Mucosa of descending colon (tissue), 3 donors: Measurements from ENCODE around the gene SLC25A12. TPM values are rescaled to one million over a fixed set of nuclear protein-coding genes. Genes with fewer than 3 reads are reported as not detected.

ENCODE experiments used
- ATAC-seq: fragments of 200-7000 bp; cut with Tn5 transposase; one replicate; pipeline ENCODE4 v1.9.1; 2020; ENCODE audit warnings: mild to moderate bottlenecking, moderate library complexity
- DNase-seq, 3 donors: peaks; one replicate each; pipeline ENCODE4 v3.0.0-alpha.2; 2020
- H3K36me3 ChIP-seq: fragments of 200-600 bp; one replicate; pipeline ENCODE4 v1.8.0; 2021; ENCODE audit warnings: low read depth, mild to moderate bottlenecking
- H3K4me1 ChIP-seq: fragments of 200-600 bp; one replicate; pipeline ENCODE4 v1.8.0; 2021; ENCODE audit warnings: low read depth, mild to moderate bottlenecking
- H3K4me3 ChIP-seq: fragments of 200-600 bp; one replicate; pipeline ENCODE4 v1.8.0; 2021; ENCODE audit warnings: mild to moderate bottlenecking
- H3K9me3 ChIP-seq: fragments of 200-600 bp; one replicate; pipeline ENCODE4 v1.8.0; 2021; ENCODE audit warnings: mild to moderate bottlenecking
- CTCF ChIP-seq: fragments of 200-600 bp; IDR thresholded peaks from one replicate; pipeline ENCODE4 v1.8.0; 2022; ENCODE audit warnings: antibody characterized with exemption, mild to moderate bottlenecking
- intact Hi-C, 2 donors: fragments of 100-400 bp; cut with DNase I in 1 of 2; cut with micrococcal nuclease in 1 of 2; formaldehyde crosslinking; loops; one replicate each; pipeline versions ENCODE4 v1.11.0 to v1.11.1; 2022; cut with DNase I, micrococcal nuclease
- total RNA-seq, 3 donors: library from RNA; stranded (reverse); fragmentation: NEBNext Ultra II Directional in 2 of 3; extraction: Animal tissue kit (Norgen Biotek cat#: 25700) in 2 of 3; gene quantifications; one replicate each; pipeline versions ENCODE4 v1.2.1 to v1.2.4, GENCODE V29; 2021 to 2023
- donor health status: DM: no; HTN: no; CAD: no; lungs with moderate emphysema.
- donor health status: DM: no; HTN: no; CAD: no.
- donor health status: DM: no; HTN: yes; CAD: no.

SLC25A12 gene
- total RNA-seq, 3 donors from 2014 or later, result 19.9 to 44.2 (median 22.3) TPM

- ATAC-seq, result no peak
- intact Hi-C loops, result no loop called here
- DNase-seq, result no peak
- peaks cover 6% of the 10 kb centered on the region for H3K4me1 ChIP-seq
- no peaks in the 10 kb centered on the region for H3K9me3 ChIP-seq
- no peak overlapping the region for H3K4me3 ChIP-seq
- TF ChIP-seq CTCF, result no peak
- no peaks in the 10 kb centered on the region for H3K36me3 ChIP-seq
These were observed 1.7 kb upstream of the SLC25A12 start for GRCh38 chr2:171895786-171896185.

- intact Hi-C loops, result no loop called here
- H3K36me3 ChIP-seq, result no peaks in the 10 kb centered on the region
- DNase-seq (no peak), ATAC-seq (no peak)
- no peak for TF ChIP-seq CTCF
- H3K4me1 ChIP-seq, result peaks cover 6% of the 10 kb centered on the region
- no peaks in the 10 kb centered on the region for H3K9me3 ChIP-seq
- no peak overlapping the region for H3K4me3 ChIP-seq
These were observed 536 bp upstream of the SLC25A12 start for GRCh38 chr2:171894612-171894947.

GRCh38 chr2:171893196-171893823 lies 734 bp downstream of the SLC25A12 start:
- H3K4me3 ChIP-seq, result peak overlapping the region; percentile 69
- intact Hi-C loops, result no loop called here
- DNase-seq (peak in 1 of 3 donors; percentile 8), ATAC-seq (peak; percentile 44)
- TF ChIP-seq CTCF, result no peak
- peaks cover 6% of the 10 kb centered on the region for H3K4me1 ChIP-seq
- H3K36me3 ChIP-seq, result no peaks in the 10 kb centered on the region
- H3K9me3 ChIP-seq, result no peaks in the 10 kb centered on the region

- Histone ChIP-seq H3K4me3 (no peak overlapping the region), H3K9me3 (no peaks in the 10 kb centered on the region), H3K4me1 (peaks cover 6% of the 10 kb centered on the region), H3K36me3 (no peaks in the 10 kb centered on the region)
- intact Hi-C loops, result no loop called here
- no peak for TF ChIP-seq CTCF
- ATAC-seq (no peak), DNase-seq (no peak)
These were observed 4.2 kb downstream of the SLC25A12 start for GRCh38 chr2:171889808-171890207.

- Histone ChIP-seq H3K36me3 (no peaks in the 10 kb centered on the region), H3K9me3 (no peaks in the 10 kb centered on the region), H3K4me3 (no peak overlapping the region), H3K4me1 (peaks cover 6% of the 10 kb centered on the region)
- TF ChIP-seq CTCF, result no peak
- intact Hi-C loops, result no loop called here
- ATAC-seq, result no peak
- no peak for DNase-seq
These were observed 4.7 kb downstream of the SLC25A12 start for GRCh38 chr2:171889333-171889732.
